Fibroblast of the aortic adventitia (primary cell): ENCODE data around the gene TPCN1. TPM values are rescaled to one million over a fixed set of nuclear protein-coding genes. Genes with fewer than 3 reads are reported as not detected.

Experiments used
- DNase-seq: peaks from one replicate; pipeline ENCODE4 v3.0.0-alpha.2; 2010; ENCODE audit warnings: low read depth
- H3K4me3 ChIP-seq: 2 replicates; pipeline ENCODE4 v1.5.1; 2011; ENCODE audit warnings: low read depth, mild to moderate bottlenecking, control low read depth, low read length, moderate library complexity
- CTCF ChIP-seq: IDR thresholded peaks from 2 replicates; pipeline ENCODE4 v1.5.1; 2011; ENCODE audit warnings: mild to moderate bottlenecking, low read length, control low read depth, inconsistent platforms; ENCODE audit not compliant: insufficient read depth
- total RNA-seq: library from RNA; depleted of rRNA; stranded (reverse); fragments of >200 nt; gene quantifications from 2 replicates; pipeline ENCODE4 v1.2.3, GENCODE V29; 2012; ENCODE audit warnings: low replicate concordance

TPCN1 gene
- total RNA-seq, 1 donor = 20.4 TPM

- no peak for DNase-seq
- H3K4me3 ChIP-seq = no peak overlapping the region
- TF ChIP-seq CTCF = no peak
Observed at GRCh38 chr12:113237748-113238147, 16.5 kb downstream of the TPCN1 start.

GRCh38 chr12:113238309-113238708 lies 17.0 kb downstream of the TPCN1 start:
- H3K4me3 ChIP-seq = no peak overlapping the region
- no peak for TF ChIP-seq CTCF
- no peak for DNase-seq

GRCh38 chr12:113239288-113239771 lies 18.1 kb downstream of the TPCN1 start:
- TF ChIP-seq CTCF = no peak
- no peak for DNase-seq
- no peak overlapping the region for H3K4me3 ChIP-seq

- no peak for TF ChIP-seq CTCF
- no peak for DNase-seq
- no peak overlapping the region for H3K4me3 ChIP-seq
Observed at GRCh38 chr12:113239811-113240331, 18.6 kb downstream of the TPCN1 start.

- no peak overlapping the region for H3K4me3 ChIP-seq
- no peak for DNase-seq
- no peak for TF ChIP-seq CTCF
Observed at GRCh38 chr12:113240395-113240794, 19.1 kb downstream of the TPCN1 start.

GRCh38 chr12:113241191-113242025 lies 20.1 kb downstream of the TPCN1 start:
- H3K4me3 ChIP-seq = no peak overlapping the region
- no peak for TF ChIP-seq CTCF
- peak; percentile 47 for DNase-seq
